ELF-1 (cell line): ENCODE data around the gene KCNS1.

ENCODE experiments used
- DNase-seq: peaks from one replicate; pipeline ENCODE4 v3.0.0-alpha.2; 2016; ENCODE audit warnings: low read depth, low spot score

KCNS1 gene

DNA sequence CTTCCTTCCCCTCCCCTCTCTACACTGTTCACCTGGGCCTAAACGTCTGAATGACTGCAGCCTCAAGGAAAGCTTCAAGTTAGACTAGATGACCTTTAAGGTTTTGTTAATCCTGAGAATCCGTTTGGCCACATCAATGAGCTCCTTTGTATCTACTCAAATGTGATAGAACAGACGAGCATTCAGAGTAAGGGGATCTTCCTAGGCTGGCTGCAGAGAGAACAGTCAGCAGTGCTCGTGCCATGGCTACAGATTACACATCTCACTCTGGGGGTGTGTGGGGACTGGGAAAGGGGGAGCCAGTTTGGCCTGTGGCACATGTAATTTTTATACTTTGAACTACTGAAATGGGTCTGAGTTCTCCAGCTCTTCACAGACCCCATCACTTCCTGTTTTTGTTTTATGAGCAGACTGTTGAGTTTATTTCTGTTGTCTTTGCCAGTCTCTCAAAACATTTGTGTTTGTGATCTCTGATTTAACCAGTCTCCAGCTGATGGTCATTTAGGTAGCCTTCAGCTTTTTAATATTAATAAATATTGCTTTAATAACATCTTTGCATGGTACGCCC is 50.9 kb downstream of the KCNS1 start:
- no peak for DNase-seq

DNA sequence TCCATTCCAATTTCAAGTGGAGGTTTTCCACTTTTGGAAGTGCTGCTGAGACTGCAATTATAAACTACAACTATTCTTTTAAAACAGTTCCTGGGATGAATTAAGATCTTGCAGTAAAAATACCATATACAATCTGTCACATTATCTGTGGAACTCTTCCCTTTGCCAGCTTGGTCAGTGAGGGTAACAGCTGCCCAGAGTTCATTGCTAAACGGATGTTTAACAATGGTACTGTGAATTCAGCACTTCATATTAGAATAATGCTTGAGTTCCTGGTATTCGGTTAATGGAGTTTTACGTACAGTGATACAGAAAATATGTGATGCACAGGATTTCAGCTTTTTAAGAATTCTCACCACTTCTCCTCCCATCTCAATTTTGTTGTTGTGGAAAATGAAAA is 51.5 kb downstream of the KCNS1 start:
- no peak for DNase-seq

DNA sequence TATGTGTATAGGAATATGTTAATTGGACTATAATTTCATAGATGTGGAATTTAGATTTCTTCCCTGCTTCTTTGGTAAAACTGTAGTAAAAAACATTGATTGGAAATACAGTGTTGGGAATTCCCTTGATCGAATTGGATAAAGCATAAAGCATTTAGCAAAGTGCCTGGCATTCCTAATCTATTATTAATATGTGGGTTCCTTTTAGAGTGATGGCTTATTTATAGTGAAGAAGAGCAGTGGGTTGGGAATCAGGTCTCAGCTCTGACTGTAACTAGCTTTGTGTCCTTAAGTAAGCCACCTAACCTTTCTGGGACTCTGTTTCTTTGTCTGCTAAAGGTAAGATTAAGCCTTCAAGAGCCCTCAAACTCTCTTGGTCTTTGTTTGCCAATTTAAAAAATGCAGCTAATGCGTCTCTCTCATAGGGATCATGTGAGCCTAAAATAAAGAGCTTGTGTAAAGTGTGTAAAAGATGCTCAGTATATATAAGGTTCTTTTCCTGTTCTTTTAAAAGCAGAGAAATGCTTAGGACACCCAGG is 53.3 kb downstream of the KCNS1 start:
- DNase-seq: no peak

DNA sequence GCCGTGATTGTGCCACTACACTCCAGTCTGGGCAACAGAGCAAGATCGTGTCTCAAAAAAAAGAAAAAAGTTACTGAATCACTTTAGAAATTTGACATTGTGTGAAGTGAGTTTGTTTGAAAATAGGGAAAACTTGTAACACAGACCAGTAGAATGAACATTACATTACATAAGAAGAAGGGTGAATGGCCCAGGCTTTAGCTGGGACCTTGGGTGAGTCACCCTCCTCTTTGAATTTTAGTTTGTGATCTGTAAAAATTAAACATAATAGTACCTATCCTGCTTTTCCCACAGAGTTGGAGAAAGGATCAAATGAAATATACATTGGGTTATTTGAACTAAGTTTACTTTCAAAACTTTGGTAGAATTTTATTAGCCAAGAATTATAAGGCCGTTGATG is 56.3 kb downstream of the KCNS1 start:
- DNase-seq: no peak

DNA sequence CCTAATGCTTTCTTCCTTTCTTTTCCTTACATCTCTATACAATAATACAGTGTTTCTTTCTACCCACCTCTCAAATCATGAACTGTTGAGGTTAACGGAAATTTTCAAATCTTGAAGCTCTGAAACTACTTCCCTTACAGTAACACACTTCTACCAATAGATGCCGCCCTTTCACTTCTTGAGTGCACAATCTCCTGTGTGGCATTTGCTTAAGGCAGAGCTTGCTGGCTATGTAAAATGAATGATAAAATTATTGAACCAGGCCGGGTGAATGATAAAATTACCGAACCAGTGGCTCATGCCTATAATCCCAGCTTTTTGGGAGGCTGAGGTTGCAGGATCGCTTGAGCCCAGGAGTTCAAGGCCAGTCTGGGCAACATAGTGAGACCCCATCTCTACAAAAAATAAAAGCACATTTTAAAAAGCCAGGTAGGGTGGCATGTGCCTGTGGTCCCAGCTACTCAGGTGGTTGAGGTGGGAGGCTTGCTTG is 56.8 kb downstream of the KCNS1 start:
- peak; percentile 19 for DNase-seq

DNA sequence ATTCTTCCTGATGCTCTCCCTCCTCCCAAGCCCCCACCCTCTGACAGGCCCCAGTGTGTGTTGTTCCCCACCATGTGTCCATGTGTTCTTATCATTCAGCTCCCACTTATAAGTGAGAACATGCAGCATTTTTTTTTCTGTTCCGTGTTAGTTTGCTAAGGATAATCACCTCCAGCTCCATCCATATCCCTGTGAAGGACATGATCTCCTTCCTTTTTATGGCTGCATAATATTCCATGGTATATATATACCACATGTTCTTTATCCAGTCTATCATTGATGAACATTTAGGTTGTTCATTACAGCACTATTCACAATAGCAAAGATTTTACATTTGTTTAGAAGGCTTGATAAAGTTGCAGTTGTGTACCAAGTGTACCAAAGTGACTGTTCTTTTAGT is 57.9 kb downstream of the KCNS1 start:
- DNase-seq: no peak
